ENCODE results near the gene FNBP1. TPM values are rescaled to one million over a fixed set of nuclear protein-coding genes. Genes with fewer than 3 reads are reported as not detected.

FNBP1 gene
- total RNA-seq, 1 experiment from 2014 or later, result 36.5 TPM

DNA sequence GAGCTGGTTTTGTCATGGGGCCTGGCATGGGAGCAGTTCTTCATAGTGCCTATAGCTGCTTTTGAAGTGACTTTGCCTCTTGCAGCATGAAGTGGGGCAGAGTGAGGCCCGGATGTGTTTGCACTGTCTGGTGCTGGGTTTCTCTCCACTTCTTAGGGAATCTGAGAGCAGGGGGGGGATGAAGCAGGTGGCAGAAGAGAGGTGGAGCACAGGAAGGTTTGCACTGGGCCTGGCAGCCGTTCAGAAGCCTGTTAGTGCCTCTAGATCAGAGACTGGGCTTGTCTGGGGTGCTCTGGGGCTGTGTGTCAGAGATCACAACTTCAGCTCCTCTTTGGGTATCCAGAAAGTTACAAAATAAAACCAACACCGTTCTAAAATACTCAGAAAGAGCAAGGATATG lies 189.4 kb downstream of the FNBP1 start:
- H2BK12ac ChIP-seq (ENCODE audit: insufficient read length, low read depth, low read length), result no peak overlapping the region
- peaks cover 0 to 53% (median 21%) of the 10 kb centered on the region in 3 experiments; a peak in 6 of 7 replicates for H3K36me3 Mint-ChIP-seq (ENCODE audit: insufficient read depth in 1 of 3, low read depth in 3 of 3)
- H2BK15ac ChIP-seq (ENCODE audit: low read depth, low read length), result no peak overlapping the region
- DNase-seq, result no peak
- no peak overlapping the region for H3K9ac ChIP-seq (ENCODE audit: extremely low read depth, insufficient read length, low read length)
- H3K27me3 Mint-ChIP-seq (ENCODE audit: low read depth), result no peaks in the 10 kb centered on the region
- no peak overlapping the region for H2BK5ac ChIP-seq (ENCODE audit: insufficient read length, low read length)
- no peak overlapping the region for H3K14ac ChIP-seq (ENCODE audit: insufficient read depth, low read length)
- H2BK20ac ChIP-seq (ENCODE audit: low read depth, low read length, poor library complexity, severe bottlenecking), result no peak overlapping the region
- no peak overlapping the region for H2BK120ac ChIP-seq (ENCODE audit: low read depth, low read length, poor library complexity, severe bottlenecking)
- TF ChIP-seq, protein P1, sequence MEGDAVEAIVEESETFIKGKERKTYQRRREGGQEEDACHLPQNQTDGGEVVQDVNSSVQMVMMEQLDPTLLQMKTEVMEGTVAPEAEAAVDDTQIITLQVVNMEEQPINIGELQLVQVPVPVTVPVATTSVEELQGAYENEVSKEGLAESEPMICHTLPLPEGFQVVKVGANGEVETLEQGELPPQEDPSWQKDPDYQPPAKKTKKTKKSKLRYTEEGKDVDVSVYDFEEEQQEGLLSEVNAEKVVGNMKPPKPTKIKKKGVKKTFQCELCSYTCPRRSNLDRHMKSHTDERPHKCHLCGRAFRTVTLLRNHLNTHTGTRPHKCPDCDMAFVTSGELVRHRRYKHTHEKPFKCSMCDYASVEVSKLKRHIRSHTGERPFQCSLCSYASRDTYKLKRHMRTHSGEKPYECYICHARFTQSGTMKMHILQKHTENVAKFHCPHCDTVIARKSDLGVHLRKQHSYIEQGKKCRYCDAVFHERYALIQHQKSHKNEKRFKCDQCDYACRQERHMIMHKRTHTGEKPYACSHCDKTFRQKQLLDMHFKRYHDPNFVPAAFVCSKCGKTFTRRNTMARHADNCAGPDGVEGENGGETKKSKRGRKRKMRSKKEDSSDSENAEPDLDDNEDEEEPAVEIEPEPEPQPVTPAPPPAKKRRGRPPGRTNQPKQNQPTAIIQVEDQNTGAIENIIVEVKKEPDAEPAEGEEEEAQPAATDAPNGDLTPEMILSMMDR (conservative IDR thresholded peaks at IDR 0.05), result no peak
- H3K27ac Mint-ChIP-seq, result peak overlapping the region in 1 of 3 experiments; percentile 23; a peak in 1 of 7 replicates
- no peaks in the 10 kb centered on the region for H3K4me1 ChIP-seq (ENCODE audit: insufficient read depth, low read length)
- H3T11ph ChIP-seq (ENCODE audit: low read length), result no peak overlapping the region
- no peak overlapping the region for H2AFZ ChIP-seq (ENCODE audit: low read length)
- no peak overlapping the region for H4K91ac ChIP-seq (ENCODE audit: insufficient read length, low read depth, low read length)
- H3K27me3 ChIP-seq (ENCODE audit: insufficient read depth, low read length), result no peaks in the 10 kb centered on the region
- H3K23ac ChIP-seq (ENCODE audit: insufficient read length, low read depth, low read length), result no peak overlapping the region
- H4K20me1 ChIP-seq (ENCODE audit: control insufficient read depth, insufficient read depth, insufficient read length), result no peaks in the 10 kb centered on the region
- no peak overlapping the region for H3K4me3 Mint-ChIP-seq
- no peaks in the 10 kb centered on the region for H3K9me3 ChIP-seq (ENCODE audit: control insufficient read depth, low read depth, low read length)
- H3K23me2 ChIP-seq (ENCODE audit: insufficient read length, low read depth, low read length, poor library complexity, severe bottlenecking), result no peaks in the 10 kb centered on the region
- no peak overlapping the region for H3K4me2 ChIP-seq (ENCODE audit: insufficient read depth, insufficient read length, low read length)
- H3K79me2 ChIP-seq (ENCODE audit: insufficient read depth, low read length), result no peaks in the 10 kb centered on the region
- H3K27ac ChIP-seq (ENCODE audit: insufficient read length, low read depth, low read length), result no peak overlapping the region
- H4K8ac ChIP-seq (replicated peaks; ENCODE audit: insufficient read length, low read depth, low read length), result no peak overlapping the region
- H3K79me1 ChIP-seq (ENCODE audit: insufficient read depth, low read depth, low read length, poor library complexity, severe bottlenecking), result no peaks in the 10 kb centered on the region
- H3K4me1 Mint-ChIP-seq, result no peaks in the 10 kb centered on the region
- no peak overlapping the region for H4K5ac ChIP-seq (ENCODE audit: insufficient read length, low read depth, low read length)
- no peak overlapping the region for H3K56ac ChIP-seq (ENCODE audit: insufficient read length, low read depth, low read length)
- WGBS (ENCODE audit: extremely low coverage, insufficient read length, low lambda C conversion rate), result no CpG with 5 or more reads among the region's 3 CpGs
- no peak overlapping the region for H2AK5ac ChIP-seq (ENCODE audit: insufficient read length, low read length)
- no peak overlapping the region for H3K4ac ChIP-seq (ENCODE audit: low read depth, low read length)
- H3K18ac ChIP-seq (ENCODE audit: insufficient read length, low read depth, low read length), result no peak overlapping the region
- H3K9me3 Mint-ChIP-seq, result no peaks in the 10 kb centered on the region
